IPS DF 19.7 (cell line): ENCODE results near the gene EHD1.

ENCODE experiments used
- DNase-seq: peaks from one replicate; pipeline ENCODE4 v3.0.0-alpha.2; 2013; ENCODE audit warnings: low read depth, low spot score

EHD1 gene

DNA sequence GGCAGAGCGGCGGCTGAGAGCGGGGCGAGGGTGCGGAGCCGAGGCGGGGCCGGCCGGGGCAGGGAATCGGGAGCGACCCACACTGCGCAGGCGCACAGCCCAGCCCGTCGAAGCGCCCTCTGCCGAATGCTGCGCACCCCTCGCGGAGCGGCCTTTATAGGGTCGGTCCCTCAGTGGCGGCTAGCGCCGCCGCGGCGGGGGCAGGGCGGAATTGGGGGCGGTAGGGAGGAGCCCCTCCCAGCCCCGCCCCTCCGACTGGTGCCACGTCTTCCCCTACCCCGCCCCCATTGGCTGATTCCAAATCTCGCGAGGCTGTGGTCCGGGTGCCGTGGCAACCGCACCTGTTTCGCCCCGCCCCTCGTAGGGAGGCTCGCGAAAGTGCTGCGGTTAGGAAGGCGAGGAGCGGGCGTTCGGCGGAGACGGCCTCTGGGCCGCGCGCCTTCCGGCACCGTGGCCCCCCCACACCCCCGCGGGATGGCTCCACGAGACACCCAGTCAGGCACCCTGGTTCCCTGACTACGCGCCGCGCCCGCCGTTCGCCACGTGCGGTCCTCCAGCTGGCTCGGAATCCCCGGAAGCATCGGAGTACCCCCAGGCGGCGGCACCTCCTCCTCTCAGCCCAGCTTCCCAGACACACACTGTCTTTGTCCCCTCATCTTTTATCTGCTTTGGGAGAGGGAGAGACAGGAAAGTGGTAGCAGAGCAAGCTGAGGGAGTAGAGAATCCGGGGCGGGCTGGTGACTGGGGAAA lies at the start of gene EHD1:
Gene EHD1 (minus strand): TSS at position 128 of the 750 bp plus-strand sequence. CDS start 157 bp downstream, outside the sequence.
- DNase-seq, result peak; percentile 80

GRCh38 chr11:64926689-64927088 lies 48.3 kb upstream of the EHD1 start:
- DNase-seq, result no peak

- DNase-seq, result no peak
Observed at GRCh38 chr11:64925536-64926436, 47.4 kb upstream of the EHD1 start.

DNA sequence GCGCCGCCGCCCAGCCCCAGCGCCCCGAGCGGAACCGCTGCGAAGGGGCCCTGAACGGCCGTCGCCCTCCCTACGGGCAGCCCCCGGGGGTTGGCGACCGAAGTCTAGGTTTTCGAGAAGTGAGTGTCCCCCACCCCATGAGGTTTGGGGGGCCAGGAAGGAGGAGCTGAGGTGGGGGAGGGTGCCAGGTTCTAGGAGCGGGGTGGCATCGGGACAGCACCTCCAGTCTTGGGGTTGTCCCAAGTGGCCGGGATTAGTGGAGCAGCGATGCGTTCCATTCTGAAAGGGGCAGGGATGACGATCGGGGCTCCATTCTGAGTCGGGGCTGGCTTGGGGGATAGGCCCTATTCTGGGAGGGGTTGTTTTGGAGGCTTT lies 46.5 kb upstream of the EHD1 start:
- no peak for DNase-seq

- peak; percentile 74 for DNase-seq
Observed at GRCh38 chr11:64923944-64924909, 45.8 kb upstream of the EHD1 start, which contains the start of gene PPP2R5B. Gene PPP2R5B, plus strand, starts transcription at chr11:64924689. Its CDS starts 1,046 bp downstream, at chr11:64925735.

- DNase-seq, result no peak
Observed at GRCh38 chr11:64923151-64923661, 44.8 kb upstream of the EHD1 start.

DNA sequence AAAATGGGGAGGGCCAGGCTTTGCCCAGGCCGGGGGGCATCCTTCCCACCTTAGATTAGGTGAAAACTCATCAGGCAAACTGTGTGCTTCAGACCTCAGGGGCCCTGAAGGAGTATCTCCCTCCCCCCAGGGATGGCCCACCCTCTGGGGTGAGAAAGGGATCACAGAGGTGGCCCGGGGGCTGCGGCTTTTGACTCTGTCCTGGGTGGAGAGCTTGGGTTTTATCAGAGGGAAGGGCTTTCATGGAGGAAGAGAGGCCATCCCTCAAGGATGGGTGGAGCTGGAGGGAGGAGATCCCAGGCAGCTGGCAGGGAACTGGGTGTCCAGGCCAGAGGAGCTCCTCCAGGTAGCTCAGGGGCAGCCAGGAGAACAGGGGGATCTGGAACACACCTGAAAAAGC lies 43.0 kb upstream of the EHD1 start:
- no peak for DNase-seq

- no peak for DNase-seq
Observed at GRCh38 chr11:64920124-64920523, 41.7 kb upstream of the EHD1 start.

DNA sequence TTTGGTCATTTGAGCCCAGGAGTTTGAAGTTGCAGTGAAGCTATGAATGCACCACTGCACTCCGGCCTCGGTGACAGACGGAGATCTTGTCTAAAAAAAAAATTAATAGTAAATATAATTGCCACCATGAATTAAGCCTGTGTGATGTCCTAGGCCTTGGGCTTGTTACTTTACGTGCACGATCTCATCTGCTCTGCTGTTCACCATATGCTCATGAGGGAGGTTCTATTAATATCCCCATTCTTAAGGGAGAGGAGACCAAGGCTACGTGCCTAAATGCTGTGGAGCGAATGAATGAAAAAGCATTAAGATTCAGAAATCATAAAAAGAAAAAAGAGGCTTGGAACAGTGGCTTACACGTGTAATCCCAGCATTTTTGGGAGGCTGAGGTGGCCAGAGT lies 41.2 kb upstream of the EHD1 start:
- DNase-seq, result no peak

GRCh38 chr11:64918017-64918416 lies 39.6 kb upstream of the EHD1 start:
- no peak for DNase-seq

DNA sequence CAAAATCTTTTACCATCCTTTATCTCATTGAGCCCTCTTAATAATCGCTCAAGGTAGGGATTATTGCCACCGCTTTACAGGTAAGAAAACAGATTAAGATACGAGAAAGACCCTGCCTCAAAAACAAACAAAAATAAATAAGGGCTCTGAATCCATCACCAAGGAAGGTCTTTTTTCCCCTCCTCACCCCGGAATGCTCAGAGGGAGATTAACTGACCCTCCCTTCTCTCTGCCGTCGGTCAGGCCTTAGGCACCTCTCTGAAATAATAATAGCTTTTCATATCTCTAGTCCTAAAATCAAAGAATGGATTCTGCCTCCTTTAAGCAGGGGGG lies 39.2 kb upstream of the EHD1 start:
- DNase-seq, result no peak

- peak; percentile 99 for DNase-seq
Observed at GRCh38 chr11:64916775-64917662, 38.6 kb upstream of the EHD1 start, which contains the start of gene ATG2A. Gene ATG2A, minus strand, starts transcription at chr11:64917209. Its CDS starts 74 bp downstream, at chr11:64917135.

GRCh38 chr11:64916040-64916774 lies 37.8 kb upstream of the EHD1 start:
- no peak for DNase-seq

DNA sequence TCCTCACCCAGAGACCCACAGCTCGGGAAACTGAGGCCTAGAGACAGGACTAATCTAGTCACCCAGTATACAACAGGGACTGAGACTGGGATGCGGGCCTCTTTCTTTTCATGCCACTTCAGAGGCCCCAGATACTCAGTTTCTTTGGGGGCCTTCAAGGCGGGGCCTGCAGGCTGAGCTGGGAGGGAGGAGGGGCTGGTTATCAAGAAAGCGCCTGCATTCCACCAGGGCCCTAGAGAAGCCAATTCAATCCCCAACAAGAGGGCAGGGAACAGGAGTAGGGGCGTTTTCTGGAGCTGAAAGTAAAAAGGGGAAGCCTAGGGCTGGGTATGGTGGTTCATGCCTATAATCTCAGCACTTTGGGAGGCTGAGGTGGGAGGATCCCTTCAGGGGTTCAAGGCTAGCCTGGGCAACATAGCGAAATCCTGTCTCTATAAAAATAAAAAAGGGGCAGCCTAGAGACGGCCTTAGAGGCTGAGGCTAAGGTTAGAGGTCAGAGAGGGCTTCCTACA lies 37.0 kb upstream of the EHD1 start:
- no peak for DNase-seq

DNA sequence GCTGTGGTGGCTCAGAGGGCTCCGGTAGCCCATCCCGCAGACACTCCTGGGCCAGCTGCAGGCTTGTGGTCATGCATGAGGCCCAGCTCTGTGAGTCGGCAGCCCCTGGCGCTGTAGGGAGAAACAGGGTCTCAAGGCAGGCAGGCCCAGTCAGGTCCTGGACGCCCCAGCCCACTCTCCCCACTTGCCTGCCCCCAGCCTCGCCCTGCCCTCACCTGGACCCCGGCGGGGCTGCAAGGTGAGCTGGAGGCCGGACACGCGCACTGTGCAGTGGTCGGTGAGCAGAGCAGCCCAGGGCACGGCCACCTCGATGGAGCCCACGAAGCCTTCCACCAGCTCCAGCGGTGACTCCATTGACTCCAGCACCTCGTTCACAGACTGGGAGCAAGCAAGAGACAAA lies 35.7 kb upstream of the EHD1 start:
- no peak for DNase-seq

DNA sequence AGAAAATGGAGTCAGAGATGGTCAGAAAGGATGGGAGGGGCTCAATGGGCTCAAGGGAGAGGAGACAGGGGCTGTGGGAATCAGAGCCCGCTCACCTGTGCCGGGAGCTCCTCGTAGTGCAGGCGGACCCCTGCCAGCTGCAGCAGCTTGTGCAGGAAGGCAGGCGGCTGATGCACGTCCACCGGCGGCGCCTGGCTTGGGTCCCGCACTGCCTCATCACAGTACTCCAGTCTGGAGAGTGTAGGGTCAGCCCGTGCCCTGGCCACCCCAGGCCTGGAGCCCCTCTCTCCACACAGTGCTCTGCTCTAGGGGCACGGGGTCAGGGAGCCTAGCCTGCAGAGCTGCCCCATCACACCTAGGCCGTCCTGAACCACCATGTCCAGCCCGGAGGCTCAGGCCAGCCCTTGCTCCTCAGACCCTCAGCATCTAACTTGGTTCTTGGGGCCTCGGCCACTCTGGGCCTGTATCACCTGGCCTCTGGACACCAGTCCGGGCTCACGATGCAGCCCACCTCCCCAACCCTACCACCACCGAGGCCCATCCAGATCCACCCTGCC lies 34.8 kb upstream of the EHD1 start:
- no peak for DNase-seq

- no peak for DNase-seq
Observed at GRCh38 chr11:64911689-64912088, 33.3 kb upstream of the EHD1 start.

GRCh38 chr11:64911142-64911541 lies 32.7 kb upstream of the EHD1 start:
- no peak for DNase-seq

DNA sequence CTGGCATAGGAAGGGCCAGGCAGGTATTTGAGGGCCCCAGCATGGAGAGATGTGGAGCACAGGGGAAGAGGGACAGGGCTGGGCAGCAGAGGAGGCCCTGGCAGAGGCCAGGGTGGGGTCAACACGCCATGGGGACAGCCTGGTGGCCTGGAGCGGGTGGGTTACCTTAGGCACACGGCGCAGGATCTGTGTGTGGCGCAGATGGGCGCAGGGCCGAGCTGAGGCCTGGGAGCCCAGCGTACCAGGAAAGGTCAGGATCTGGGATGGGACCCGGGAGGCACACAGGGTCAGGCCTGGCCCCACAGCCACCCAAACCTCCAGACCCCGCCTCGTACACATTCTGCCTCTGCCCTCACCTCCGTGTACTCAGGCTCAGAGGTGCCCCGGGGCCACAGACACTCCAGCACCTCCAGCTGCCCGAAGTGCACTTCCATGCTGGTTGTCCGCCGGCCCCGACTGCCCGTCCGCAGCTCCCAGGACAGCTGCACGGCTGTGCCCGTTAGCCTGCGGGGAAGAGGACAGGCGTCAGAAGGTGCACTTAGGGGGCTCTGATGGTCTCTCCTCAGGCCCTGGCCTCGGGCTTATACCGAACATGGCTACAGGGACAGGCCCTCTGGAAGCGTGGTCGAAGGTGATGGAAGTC lies 32.2 kb upstream of the EHD1 start:
- no peak for DNase-seq
